NB4 (cell line): ENCODE results near the gene ATXN7L1.

Source experiments
- POLR2A ChIP-seq: IDR thresholded peaks from 2 replicates; pipeline ENCODE4 v1.6.1; 2011; ENCODE audit warnings: mild to moderate bottlenecking; ENCODE audit not compliant: insufficient read length; ENCODE audit errors: extremely low read depth
- TF ChIP-seq, protein P1 (sequence below): IDR thresholded peaks from one replicate; pipeline ENCODE4 v1.5.1; 2012; ENCODE audit warnings: low read depth, low read length
- TF ChIP-seq, protein P2 (sequence below): IDR thresholded peaks from 2 replicates; pipeline ENCODE4 v1.6.1; 2011; ENCODE audit warnings: low read depth, low read length

DNA sequence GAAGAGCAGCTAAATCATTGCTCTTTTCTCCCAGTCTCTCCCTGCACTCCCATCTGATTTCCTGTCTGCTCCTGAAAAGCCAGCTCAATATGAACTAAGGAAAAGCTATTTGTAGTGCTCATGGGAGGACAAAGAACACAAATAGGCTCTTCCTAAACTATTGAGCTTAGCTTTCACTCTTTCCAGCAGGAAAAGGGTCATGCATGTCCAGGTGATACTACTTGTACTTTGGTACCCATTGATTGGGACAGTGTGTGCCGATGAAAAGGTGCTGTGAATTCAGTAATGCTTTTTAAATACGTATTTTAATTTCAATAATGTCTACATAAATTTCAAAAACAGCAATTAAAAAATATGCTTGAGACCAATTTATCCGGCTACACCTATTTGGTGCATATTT, 37.5 kb upstream of the ATXN7L1 start:
- no peak for TF ChIP-seq POLR2A
- TF ChIP-seq, protein P1, sequence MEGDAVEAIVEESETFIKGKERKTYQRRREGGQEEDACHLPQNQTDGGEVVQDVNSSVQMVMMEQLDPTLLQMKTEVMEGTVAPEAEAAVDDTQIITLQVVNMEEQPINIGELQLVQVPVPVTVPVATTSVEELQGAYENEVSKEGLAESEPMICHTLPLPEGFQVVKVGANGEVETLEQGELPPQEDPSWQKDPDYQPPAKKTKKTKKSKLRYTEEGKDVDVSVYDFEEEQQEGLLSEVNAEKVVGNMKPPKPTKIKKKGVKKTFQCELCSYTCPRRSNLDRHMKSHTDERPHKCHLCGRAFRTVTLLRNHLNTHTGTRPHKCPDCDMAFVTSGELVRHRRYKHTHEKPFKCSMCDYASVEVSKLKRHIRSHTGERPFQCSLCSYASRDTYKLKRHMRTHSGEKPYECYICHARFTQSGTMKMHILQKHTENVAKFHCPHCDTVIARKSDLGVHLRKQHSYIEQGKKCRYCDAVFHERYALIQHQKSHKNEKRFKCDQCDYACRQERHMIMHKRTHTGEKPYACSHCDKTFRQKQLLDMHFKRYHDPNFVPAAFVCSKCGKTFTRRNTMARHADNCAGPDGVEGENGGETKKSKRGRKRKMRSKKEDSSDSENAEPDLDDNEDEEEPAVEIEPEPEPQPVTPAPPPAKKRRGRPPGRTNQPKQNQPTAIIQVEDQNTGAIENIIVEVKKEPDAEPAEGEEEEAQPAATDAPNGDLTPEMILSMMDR = no peak
- TF ChIP-seq, protein P2, sequence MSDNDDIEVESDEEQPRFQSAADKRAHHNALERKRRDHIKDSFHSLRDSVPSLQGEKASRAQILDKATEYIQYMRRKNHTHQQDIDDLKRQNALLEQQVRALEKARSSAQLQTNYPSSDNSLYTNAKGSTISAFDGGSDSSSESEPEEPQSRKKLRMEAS = no peak
